HG02973 (cell line): ENCODE results near the gene SNX11.

Source experiments
- ATAC-seq: cut with Tn5 transposase; IDR thresholded peaks from one replicate; pipeline ENCODE4 v1.9.1; 2021; ENCODE audit warnings: moderate library complexity; ENCODE audit not compliant: unreplicated experiment

SNX11 gene

GRCh38 chr17:48129981-48130380, 22.4 kb downstream of the SNX11 start:
- no peak for ATAC-seq

GRCh38 chr17:48131216-48131824, 23.8 kb downstream of the SNX11 start:
- ATAC-seq, result no peak

- ATAC-seq, result no peak
These were observed 24.8 kb downstream of the SNX11 start for GRCh38 chr17:48132385-48132784.

- ATAC-seq, result no peak
These were observed 27.4 kb downstream of the SNX11 start for GRCh38 chr17:48134912-48135480.

- ATAC-seq, result no peak
These were observed 30.1 kb downstream of the SNX11 start for GRCh38 chr17:48137656-48138055.

GRCh38 chr17:48139944-48140343, 32.4 kb downstream of the SNX11 start:
- no peak for ATAC-seq

DNA sequence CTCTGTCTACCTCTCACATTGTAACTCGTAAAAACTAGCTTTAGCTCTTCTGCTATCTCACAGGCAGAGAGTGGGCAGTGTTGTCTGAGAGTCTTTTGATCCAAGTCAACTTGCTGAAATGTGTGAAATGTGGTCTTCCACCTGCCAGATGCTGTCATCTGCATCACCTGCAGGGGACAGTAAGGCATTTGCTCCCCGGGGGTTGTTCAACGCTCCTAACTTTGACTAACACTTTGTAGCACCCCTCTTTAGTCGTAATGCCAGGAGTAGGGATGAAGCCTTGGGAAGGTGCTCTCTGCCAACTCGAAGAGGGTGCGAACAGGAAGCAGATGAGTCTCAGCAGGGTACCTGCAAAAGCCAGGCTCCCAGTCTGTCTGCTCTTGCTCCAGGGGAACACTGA, 36.1 kb downstream of the SNX11 start:
- ATAC-seq, result no peak

DNA sequence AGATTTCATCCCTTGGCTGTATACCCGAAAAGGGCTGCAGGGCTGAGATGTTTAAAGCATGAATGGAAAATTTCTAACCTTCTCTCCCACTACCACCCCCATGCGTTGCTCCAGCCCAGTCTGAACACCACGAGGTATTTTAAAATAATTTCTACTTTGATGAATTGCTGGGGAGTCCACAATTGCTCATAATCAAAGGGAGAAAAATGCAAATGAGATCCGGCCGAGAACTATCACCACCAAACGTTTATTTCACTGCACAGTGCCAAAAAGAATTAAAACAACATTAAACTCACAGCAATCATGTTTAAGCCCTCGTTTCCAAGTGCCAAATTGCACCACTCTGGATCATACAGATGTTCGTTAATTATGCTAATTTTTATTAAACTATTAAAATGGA, 36.7 kb downstream of the SNX11 start:
- ATAC-seq, result no peak

GRCh38 chr17:48144976-48145798, 37.6 kb downstream of the SNX11 start:
- ATAC-seq, result no peak

DNA sequence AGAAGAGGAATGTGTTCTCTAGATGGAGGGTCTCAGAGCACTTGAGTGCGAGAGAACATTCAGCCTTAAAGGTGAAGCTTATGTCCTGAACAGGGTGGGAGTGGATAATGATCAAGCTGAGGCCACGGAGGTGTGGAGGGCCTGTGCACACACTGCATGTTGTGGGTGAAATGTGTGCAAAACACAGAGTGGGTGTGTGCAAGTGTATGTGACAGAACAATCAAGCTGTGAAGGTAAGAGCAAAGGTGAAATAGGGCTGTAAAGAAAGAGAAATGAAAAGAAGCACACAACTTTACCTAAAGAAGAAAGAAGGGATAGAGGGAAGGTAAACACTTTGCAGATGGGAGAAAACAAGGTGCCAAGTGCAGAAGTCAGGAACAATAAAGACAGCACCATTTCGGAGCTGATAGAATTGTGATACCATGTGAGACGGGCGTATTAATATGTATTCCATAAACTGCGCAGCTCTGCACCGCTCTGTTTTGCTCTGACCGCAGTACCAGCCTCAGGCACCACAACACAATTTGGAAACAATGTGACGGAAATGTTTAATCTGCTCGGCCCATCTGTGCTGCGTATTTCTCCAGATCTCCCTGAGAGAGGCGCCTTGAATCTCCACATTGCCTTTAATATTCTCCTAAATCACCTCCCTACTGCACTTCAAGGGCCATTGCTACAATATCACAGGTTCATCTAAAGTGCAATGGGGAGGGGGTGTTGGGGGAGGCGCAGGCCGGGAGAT, 40.6 kb downstream of the SNX11 start:
- ATAC-seq, result no peak

DNA sequence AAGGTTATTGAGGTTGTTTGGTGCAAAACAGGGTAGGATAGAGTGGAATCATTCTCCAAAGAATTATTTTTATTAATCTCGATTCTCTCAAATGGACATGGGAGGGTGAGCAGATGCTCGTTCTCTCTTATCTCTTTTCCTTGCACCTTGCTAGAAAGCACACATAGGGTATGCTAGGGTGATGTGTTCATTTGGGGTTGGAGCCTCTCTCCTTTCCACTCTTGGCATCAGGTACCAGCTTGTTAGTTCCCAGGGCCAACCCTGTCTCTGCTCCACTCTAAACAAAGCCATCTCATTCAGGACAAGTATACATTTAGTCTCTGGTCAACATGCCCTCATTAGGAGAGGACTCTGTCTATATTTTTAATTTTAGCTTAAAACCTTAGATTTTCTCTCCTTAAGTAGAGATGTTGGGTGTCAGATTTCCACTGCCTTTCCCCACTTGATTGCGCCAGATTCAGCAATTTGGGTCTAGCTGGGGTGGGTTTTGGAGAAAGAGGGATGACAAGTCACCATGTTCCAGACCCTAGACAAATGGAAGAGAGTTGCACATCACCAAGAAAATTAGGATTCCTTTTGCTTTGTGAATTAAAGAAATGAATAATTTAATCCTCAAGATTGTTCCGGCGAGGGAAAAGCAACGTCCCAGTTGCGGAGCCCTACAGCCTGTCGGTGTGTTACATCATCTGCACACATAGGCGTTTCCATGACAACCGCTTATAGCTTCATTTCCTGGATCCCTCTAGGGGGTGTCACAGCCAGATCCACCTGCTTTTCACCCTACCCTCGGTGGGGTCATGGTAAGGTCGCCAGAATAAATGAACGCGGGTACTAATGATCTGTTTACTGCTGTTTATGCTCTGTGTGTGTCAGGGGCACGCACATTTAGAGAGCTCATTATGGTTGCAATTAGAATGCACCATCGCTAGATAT, 41.6 kb downstream of the SNX11 start:
- no peak for ATAC-seq

GRCh38 chr17:48149787-48150463, 42.4 kb downstream of the SNX11 start:
- ATAC-seq, result no peak

GRCh38 chr17:48150597-48151001, 43.0 kb downstream of the SNX11 start:
- ATAC-seq, result no peak

GRCh38 chr17:48151220-48151619, 43.7 kb downstream of the SNX11 start:
- no peak for ATAC-seq

GRCh38 chr17:48152289-48152688, 44.7 kb downstream of the SNX11 start:
- ATAC-seq, result no peak

DNA sequence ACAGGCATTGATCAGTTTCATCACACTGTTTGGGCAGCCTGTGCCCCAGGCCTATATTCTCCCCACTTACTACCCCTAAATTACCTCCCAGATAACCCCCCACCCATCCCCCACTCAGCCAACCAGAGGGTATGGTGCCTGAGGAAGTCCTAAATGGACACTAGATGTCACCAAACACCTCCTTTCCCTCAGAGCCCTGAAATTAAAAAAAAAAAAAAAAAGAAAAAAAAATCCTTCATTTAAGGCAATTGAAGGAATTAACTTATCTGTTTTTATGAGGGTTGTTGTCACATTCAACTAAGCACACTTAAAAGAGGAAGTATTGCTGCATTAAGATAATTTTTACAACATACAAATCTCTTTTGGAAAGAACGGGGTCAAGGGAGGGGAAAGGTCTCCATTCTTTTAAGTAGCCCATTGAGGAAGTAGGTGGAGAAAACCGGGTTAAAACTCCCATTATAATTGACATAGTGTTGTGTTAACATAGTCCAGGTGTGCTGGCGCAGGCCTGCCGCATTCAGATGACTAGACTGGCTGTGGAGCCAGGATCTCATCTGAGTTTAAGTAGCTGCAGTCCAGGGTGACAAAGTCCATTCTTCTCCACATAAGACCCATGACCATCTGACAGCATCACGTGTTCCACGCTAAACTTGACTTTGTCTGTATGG, 46.3 kb downstream of the SNX11 start:
- no peak for ATAC-seq

GRCh38 chr17:48155889-48156611, 48.5 kb downstream of the SNX11 start:
- ATAC-seq, result no peak

DNA sequence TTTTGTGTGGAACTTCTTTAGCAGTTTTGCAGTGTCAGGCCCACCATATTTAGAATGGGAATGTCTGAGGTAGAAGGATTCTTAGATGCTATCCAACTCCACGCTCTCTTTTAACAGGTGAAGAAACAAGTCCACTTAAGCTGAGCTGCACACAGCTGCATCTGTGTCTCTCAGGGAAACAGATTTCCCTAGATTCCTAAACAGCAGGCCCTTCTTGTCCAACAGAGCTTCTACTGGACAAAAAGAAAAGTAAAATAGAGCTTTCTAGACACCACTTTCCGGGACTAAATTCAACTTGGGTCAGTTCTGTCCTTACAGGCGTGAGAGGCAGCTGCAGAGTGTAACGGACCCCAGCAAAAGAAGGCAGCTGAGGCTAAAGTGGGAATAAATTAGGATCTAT, 51.7 kb downstream of the SNX11 start:
- no peak for ATAC-seq
